ENCODE results near the gene KLLN.
"Not testable (repeated sequence)": the region's sequence is repeated elsewhere in the genome, so short reads cannot be mapped to it uniquely, and the experiment has no call there.

KLLN gene

GRCh38 chr10:87865241-87865881 lies 2.0 kb upstream of the KLLN start:
- no peak for DNase-seq (ENCODE audit: low spot score)
- POLR2A ChIA-PET (ENCODE audit: low non-redundant PET): no interaction called here
- H3K27ac ChIP-seq: no peak overlapping the region
- no peak for TF ChIP-seq CTCF (conservative IDR thresholded peaks at IDR 0.05; ENCODE audit: low read depth)
- CTCF ChIA-PET: no interaction called here

GRCh38 chr10:87864496-87865059 lies 1.2 kb upstream of the KLLN start:
- ChIA-PET CTCF (interaction anchor here (4.2 kb wide), 1 partner anchor 524 kb away, joined by 37 read pairs; no protein-coding TSS in a partner anchor), POLR2A (ENCODE audit: low non-redundant PET) (no interaction called here)
- no peak for DNase-seq (ENCODE audit: low spot score)
- no peak for TF ChIP-seq CTCF (conservative IDR thresholded peaks at IDR 0.05; ENCODE audit: low read depth)
- H3K27ac ChIP-seq: peak overlapping the region; percentile 98

- peak overlapping the region; percentile 98 for H3K27ac ChIP-seq
- not testable (repeated sequence) for DNase-seq (ENCODE audit: low spot score)
- ChIA-PET CTCF (interaction anchor here (0.7 to 4.2 kb wide), 3 partner anchors 10 to 524 kb away, joined by 3 to 37 read pairs (median 9); no protein-coding TSS in a partner anchor), POLR2A (ENCODE audit: low non-redundant PET) (interaction anchor here (2.0 kb wide), 1 partner anchor 522 kb away, joined by 11 read pairs; no protein-coding TSS in a partner anchor)
Measured at GRCh38 chr10:87863951-87864495, 690 bp upstream of the KLLN start.

GRCh38 chr10:87862679-87863052 lies 667 bp downstream of the KLLN start:
- DNase-seq (ENCODE audit: low spot score): peak; percentile 46
- ChIA-PET CTCF (interaction anchor here (1.2 to 4.2 kb wide), 4 partner anchors 10 to 526 kb away, joined by 4 to 37 read pairs (median 7); no protein-coding TSS in a partner anchor), POLR2A (ENCODE audit: low non-redundant PET) (interaction anchor here (0.7 to 2.0 kb wide), 8 partner anchors 44 to 526 kb away, joined by 3 to 11 read pairs (median 4); no protein-coding TSS in a partner anchor)
- H3K27ac ChIP-seq: peak overlapping the region; percentile 98
- no peak for TF ChIP-seq CTCF (conservative IDR thresholded peaks at IDR 0.05; ENCODE audit: low read depth)

GRCh38 chr10:87861953-87862678 lies 1.2 kb downstream of the KLLN start:
- H3K27ac ChIP-seq: peak overlapping the region; percentile 98
- ChIA-PET POLR2A (ENCODE audit: low non-redundant PET) (interaction anchor here (0.6 to 2.0 kb wide), 9 partner anchors 43 to 723 kb away, joined by 3 to 11 read pairs (median 3); no protein-coding TSS in a partner anchor), CTCF (interaction anchor here (0.6 to 4.2 kb wide), 11 partner anchors 9 to 1280 kb away, joined by 3 to 37 read pairs (median 4); partner anchors contain the start of gene FAS)
- peak; percentile 87 for DNase-seq (ENCODE audit: low spot score)
- TF ChIP-seq CTCF (conservative IDR thresholded peaks at IDR 0.05; ENCODE audit: low read depth): no peak

GRCh38 chr10:87861566-87861952 lies 1.8 kb downstream of the KLLN start:
- POLR2A ChIA-PET (ENCODE audit: low non-redundant PET): interaction anchor here (0.6 to 1.7 kb wide), 7 partner anchors 43 to 723 kb away, joined by 3 to 6 read pairs (median 3); no protein-coding TSS in a partner anchor
- peak overlapping the region; percentile 98 for H3K27ac ChIP-seq
- peak; percentile 24 for TF ChIP-seq CTCF (conservative IDR thresholded peaks at IDR 0.05; ENCODE audit: low read depth)
- CTCF ChIA-PET: interaction anchor here (0.5 to 4.2 kb wide), 13 partner anchors 9 to 1280 kb away, joined by 3 to 37 read pairs (median 4); partner anchors contain the start of gene FAS
- DNase-seq (ENCODE audit: low spot score): peak; percentile 70
